H9 (cell line): ENCODE results near the gene METTL1. TPM values are rescaled to one million over a fixed set of nuclear protein-coding genes. Genes with fewer than 3 reads are reported as not detected.

Experiments used
- DNase-seq: peaks from one replicate; pipeline ENCODE4 v3.0.0-alpha.2; 2017
- H2AFZ ChIP-seq: one replicate; pipeline ENCODE4 v1.6.1; 2013; ENCODE audit warnings: mild to moderate bottlenecking, low read length, control low read depth, moderate library complexity
- H2AK5ac ChIP-seq: 2 replicates; pipeline ENCODE4 v1.6.1; 2013; ENCODE audit warnings: low read length, control low read depth, mixed read lengths; ENCODE audit not compliant: insufficient read length
- H2BK120ac ChIP-seq: one replicate; pipeline ENCODE4 v1.6.1; 2013; ENCODE audit warnings: low read depth, mild to moderate bottlenecking, low read length, control low read depth, inconsistent platforms; ENCODE audit not compliant: poor library complexity, severe bottlenecking
- H2BK12ac ChIP-seq: 2 replicates; pipeline ENCODE4 v1.6.1; 2013; ENCODE audit warnings: low read length, control low read depth, mixed read lengths, low read depth; ENCODE audit not compliant: insufficient read length
- H2BK15ac ChIP-seq: 2 replicates; pipeline ENCODE4 v1.6.1; 2013; ENCODE audit warnings: low read depth, low read length, control low read depth
- H2BK20ac ChIP-seq: one replicate; pipeline ENCODE4 v1.6.1; 2013; ENCODE audit warnings: low read depth, mild to moderate bottlenecking, low read length, control low read depth, inconsistent platforms; ENCODE audit not compliant: poor library complexity, severe bottlenecking
- H2BK5ac ChIP-seq: 2 replicates; pipeline ENCODE4 v1.6.1; 2013; ENCODE audit warnings: low read length, control low read depth, mixed read lengths; ENCODE audit not compliant: insufficient read length
- H3K14ac ChIP-seq: 2 replicates; pipeline ENCODE4 v1.6.1; 2013; ENCODE audit warnings: low read length, control low read depth; ENCODE audit not compliant: insufficient read depth
- H3K18ac ChIP-seq: 2 replicates; pipeline ENCODE4 v1.6.1; 2013; ENCODE audit warnings: low read depth, mild to moderate bottlenecking, mixed read lengths, low read length, control low read depth; ENCODE audit not compliant: insufficient read length
- H3K23ac ChIP-seq: 2 replicates; pipeline ENCODE4 v1.6.1; 2013; ENCODE audit warnings: low read length, control low read depth, mixed read lengths, low read depth; ENCODE audit not compliant: insufficient read length
- H3K23me2 ChIP-seq: 2 replicates; pipeline ENCODE4 v1.6.1; 2013; ENCODE audit warnings: low read depth, mild to moderate bottlenecking, mixed read lengths, low read length, control low read depth; ENCODE audit not compliant: insufficient read length, poor library complexity, severe bottlenecking
- H3K27ac ChIP-seq: 2 replicates; pipeline ENCODE4 v1.5.1; 2013; ENCODE audit warnings: low read length, control low read depth, mixed read lengths, low read depth; ENCODE audit not compliant: insufficient read length
- H3K27me3 ChIP-seq: 2 replicates; pipeline ENCODE4 v1.6.1; 2013; ENCODE audit warnings: low read length, control low read depth, inconsistent platforms; ENCODE audit not compliant: insufficient read depth
- H3K4ac ChIP-seq: 2 replicates; pipeline ENCODE4 v1.6.1; 2013; ENCODE audit warnings: low read depth, mild to moderate bottlenecking, control low read depth, inconsistent platforms, low read length, moderate library complexity
- H3K4me1 ChIP-seq: 2 replicates; pipeline ENCODE4 v1.6.1; 2013; ENCODE audit warnings: low read length, control low read depth, inconsistent platforms; ENCODE audit not compliant: insufficient read depth
- H3K4me2 ChIP-seq: 2 replicates; pipeline ENCODE4 v1.6.1; 2013; ENCODE audit warnings: low read length, control low read depth, mixed read lengths; ENCODE audit not compliant: insufficient read length, insufficient read depth
- H3K56ac ChIP-seq: 2 replicates; pipeline ENCODE4 v1.6.1; 2013; ENCODE audit warnings: low read depth, mild to moderate bottlenecking, mixed read lengths, low read length, control low read depth; ENCODE audit not compliant: insufficient read length
- H3K79me1 ChIP-seq: 2 replicates; pipeline ENCODE4 v1.6.1; 2013; ENCODE audit warnings: low read depth, mild to moderate bottlenecking, moderate library complexity, low read length, control low read depth, inconsistent platforms; ENCODE audit not compliant: insufficient read depth, poor library complexity, severe bottlenecking
- H3K79me2 ChIP-seq: 2 replicates; pipeline ENCODE4 v1.6.1; 2013; ENCODE audit warnings: low read length, control low read depth, inconsistent platforms; ENCODE audit not compliant: insufficient read depth
- H3K9ac ChIP-seq: 2 replicates; pipeline ENCODE4 v1.6.1; 2013; ENCODE audit warnings: low read length, control low read depth, mixed read lengths; ENCODE audit not compliant: insufficient read length; ENCODE audit errors: extremely low read depth
- H3K9me3 ChIP-seq: one replicate; pipeline ENCODE4 v1.6.1; 2013; ENCODE audit warnings: low read depth, low read length, inconsistent platforms; ENCODE audit not compliant: control insufficient read depth
- H3T11ph ChIP-seq: one replicate; pipeline ENCODE4 v1.6.1; 2013; ENCODE audit warnings: mild to moderate bottlenecking, low read length, control low read depth, inconsistent platforms
- H4K20me1 ChIP-seq: one replicate; pipeline ENCODE4 v1.6.1; 2013; ENCODE audit not compliant: control insufficient read depth, insufficient read length, insufficient read depth
- H4K5ac ChIP-seq: 2 replicates; pipeline ENCODE4 v1.6.1; 2013; ENCODE audit warnings: low read depth, mild to moderate bottlenecking, mixed read lengths, low read length, control low read depth; ENCODE audit not compliant: insufficient read length
- H4K8ac ChIP-seq: replicated peaks from 2 replicates; pipeline ENCODE4 v1.6.1; 2013; ENCODE audit warnings: low read length, control low read depth, mixed read lengths, low read depth; ENCODE audit not compliant: insufficient read length
- H4K91ac ChIP-seq: 2 replicates; pipeline ENCODE4 v1.6.1; 2013; ENCODE audit warnings: low read depth, mild to moderate bottlenecking, moderate library complexity, mixed read lengths, low read length, control low read depth; ENCODE audit not compliant: insufficient read length
- H3K27ac Mint-ChIP-seq, 3 experiments: 2 replicates in 2 of 3; 3 replicates in 1 of 3; pipeline ENCODE4 v1.8.0; 2020 to 2021; ENCODE audit warnings: mixed read lengths in 3 of 3, mild to moderate bottlenecking in 1 of 3, moderate library complexity in 1 of 3
- H3K27me3 Mint-ChIP-seq: 2 replicates; pipeline ENCODE4 v1.8.0; 2021; ENCODE audit warnings: low read depth, mild to moderate bottlenecking, moderate library complexity, mixed read lengths
- H3K36me3 Mint-ChIP-seq, 3 experiments: 2 replicates in 2 of 3; 3 replicates in 1 of 3; pipeline ENCODE4 v1.8.0; 2020 to 2021; ENCODE audit warnings: low read depth in 3 of 3, mixed read lengths in 3 of 3; ENCODE audit not compliant: insufficient read depth in 1 of 3
- H3K4me1 Mint-ChIP-seq, 2 experiments: 2 replicates each; pipeline ENCODE4 v1.8.0; 2020; ENCODE audit warnings: mixed read lengths in 2 of 2
- H3K4me3 Mint-ChIP-seq, 2 experiments: 2 replicates in 1 of 2; 3 replicates in 1 of 2; pipeline ENCODE4 v1.8.0; 2020 to 2021; ENCODE audit warnings: mild to moderate bottlenecking in 2 of 2, mixed read lengths in 2 of 2, moderate library complexity in 1 of 2
- H3K9me3 Mint-ChIP-seq, 2 experiments: 2 replicates in 1 of 2; 3 replicates in 1 of 2; pipeline ENCODE4 v1.8.0; 2020; ENCODE audit warnings: mild to moderate bottlenecking in 2 of 2, mixed read lengths in 2 of 2, moderate library complexity in 1 of 2
- CTCF ChIP-seq: fragments of 200-600 bp; sonication (generic); conservative IDR thresholded peaks from 3 replicates; pipeline ENCODE4 v1.8.0; 2021; ENCODE audit warnings: antibody characterized with exemption, mild to moderate bottlenecking
- WGBS: extraction: QIAGEN DNeasy Blood & Tissue Kit; methylation state at CpG from one replicate; pipeline ENCODE4 v1.1.7; 2013; ENCODE audit warnings: missing lambda C conversion rate, low lambda C conversion rate, mixed read lengths; ENCODE audit not compliant: insufficient read length; ENCODE audit errors: extremely low coverage; 5-methylcytosine and 5-hydroxymethylcytosine counted together
- total RNA-seq: library from RNA; stranded (reverse); gene quantifications from 2 replicates; pipeline ENCODE4 v1.2.1, GENCODE V29; 2021

The METTL1 gene
- total RNA-seq, 1 experiment from 2014 or later: 58.4 TPM

- Histone ChIP-seq H3K4ac (no peak overlapping the region), H2BK5ac (no peak overlapping the region), H3K4me1 (no peaks in the 10 kb centered on the region), H4K20me1 (no peaks in the 10 kb centered on the region), H3K4me2 (no peak overlapping the region), H2BK15ac (no peak overlapping the region), H2BK20ac (no peak overlapping the region), H3K79me1 (no peaks in the 10 kb centered on the region), H3K9ac (no peak overlapping the region), H3K56ac (no peak overlapping the region), H3K27me3 (no peaks in the 10 kb centered on the region), H4K5ac (no peak overlapping the region), H2AFZ (no peak overlapping the region), H2BK12ac (no peak overlapping the region), H3K27ac (no peak overlapping the region), H2AK5ac (no peak overlapping the region), H3K14ac (no peak overlapping the region), H3K79me2 (no peaks in the 10 kb centered on the region), H3K23me2 (peaks cover 5% of the 10 kb centered on the region), H2BK120ac (no peak overlapping the region), H3K9me3 (no peaks in the 10 kb centered on the region), H3T11ph (no peak overlapping the region), H3K18ac (no peak overlapping the region), H4K91ac (no peak overlapping the region), H4K8ac (no peak overlapping the region), H3K23ac (no peak overlapping the region)
- no peak for DNase-seq
- TF ChIP-seq CTCF: no peak
- Mint-ChIP-seq H3K27ac (no peak overlapping the region), H3K36me3 (peaks cover 0 to 5% (median 0%) of the 10 kb centered on the region in 3 experiments; a peak in 1 of 7 replicates), H3K27me3 (peaks cover 7% of the 10 kb centered on the region; the same call in 1 of the 2 replicates), H3K4me1 (peaks cover 2 to 5% of the 10 kb centered on the region in 2 experiments; a peak in 3 of 4 replicates), H3K9me3 (no peaks in the 10 kb centered on the region), H3K4me3 (no peak overlapping the region)
- WGBS: no CpG with 5 or more reads among the region's 7 CpGs
These were observed 5.5 kb upstream of the METTL1 start for GRCh38 chr12:57777367-57777766.
